ENCODE measurements around the gene IGFBP6. TPM values are rescaled to one million over a fixed set of nuclear protein-coding genes. Genes with fewer than 3 reads are reported as not detected.

The IGFBP6 gene
- total RNA-seq, 1 donor from 2014 or later: not detected

DNA sequence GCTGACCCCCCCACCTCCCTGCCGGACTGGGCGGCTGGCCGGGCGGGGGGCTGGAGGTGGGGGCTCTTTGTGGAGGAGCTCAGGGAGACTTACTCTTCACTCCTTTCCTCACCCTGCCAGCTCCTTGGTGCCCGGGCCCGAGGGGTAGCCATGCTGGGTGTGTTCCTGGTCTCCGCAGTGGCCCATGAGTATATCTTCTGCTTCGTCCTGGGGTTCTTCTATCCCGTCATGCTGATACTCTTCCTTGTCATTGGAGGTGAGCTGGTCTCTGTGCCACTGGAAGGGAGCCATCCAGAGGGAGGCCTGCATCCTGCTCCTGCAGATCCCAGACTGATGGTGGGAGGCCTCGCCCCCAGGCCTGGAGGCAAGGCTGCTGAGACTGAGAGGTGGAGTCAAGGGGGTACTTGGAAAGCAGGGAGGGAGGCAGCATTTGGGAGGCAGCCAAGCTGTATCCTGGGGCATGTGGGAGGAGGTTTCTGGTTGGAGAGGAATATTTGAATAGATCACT lies 25.5 kb downstream of the IGFBP6 start:
- Mint-ChIP-seq H3K9me3 (no peaks in the 10 kb centered on the region), H3K4me1 (no peaks in the 10 kb centered on the region), H3K27ac (no peak overlapping the region), H3K36me3 (ENCODE audit: low read depth) (no peaks in the 10 kb centered on the region), H3K27me3 (peaks cover 7% of the 10 kb centered on the region), H3K4me3 (no peak overlapping the region)
- no peak for DNase-seq
- intact Hi-C loops (cut with micrococcal nuclease): no loop called here

DNA sequence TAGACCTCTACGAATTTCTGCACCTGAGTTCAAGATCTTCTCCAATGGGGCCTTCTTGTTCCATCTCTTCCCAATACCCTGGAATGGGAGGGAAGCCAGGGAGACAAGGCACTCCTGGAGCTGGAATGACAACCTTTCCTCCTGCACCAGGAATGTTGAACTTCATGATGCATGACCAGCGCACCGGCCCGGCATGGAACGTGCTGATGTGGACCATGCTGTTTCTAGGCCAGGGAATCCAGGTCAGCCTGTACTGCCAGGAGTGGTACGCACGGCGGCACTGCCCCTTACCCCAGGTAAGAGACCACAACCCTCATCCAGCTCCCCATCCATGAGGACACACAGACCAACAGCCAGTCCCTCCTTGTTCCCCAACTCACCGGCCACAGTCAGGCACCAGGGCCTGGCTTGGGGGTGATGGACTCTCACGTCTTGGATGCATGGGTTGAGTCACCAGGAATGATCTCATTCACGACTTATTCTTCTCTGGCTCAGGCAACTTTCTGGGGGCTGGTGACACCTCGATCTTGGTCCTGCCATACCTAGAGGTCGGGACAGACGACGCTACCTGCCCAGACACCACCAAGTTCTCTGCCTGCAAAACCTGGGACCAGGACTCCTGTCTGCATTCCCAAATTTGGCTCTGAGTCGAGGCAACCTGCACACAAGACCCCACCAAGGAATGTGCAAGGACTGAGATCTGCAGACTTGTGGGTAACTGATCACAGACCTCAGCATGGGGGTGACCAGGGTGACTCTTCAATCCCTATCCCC lies 26.3 kb downstream of the IGFBP6 start:
- no peak for DNase-seq
- Mint-ChIP-seq H3K4me3 (no peak overlapping the region), H3K4me1 (no peaks in the 10 kb centered on the region), H3K36me3 (ENCODE audit: low read depth) (no peaks in the 10 kb centered on the region), H3K27me3 (peaks cover 7% of the 10 kb centered on the region), H3K27ac (no peak overlapping the region), H3K9me3 (no peaks in the 10 kb centered on the region)
- intact Hi-C loops (cut with micrococcal nuclease): no loop called here

DNA sequence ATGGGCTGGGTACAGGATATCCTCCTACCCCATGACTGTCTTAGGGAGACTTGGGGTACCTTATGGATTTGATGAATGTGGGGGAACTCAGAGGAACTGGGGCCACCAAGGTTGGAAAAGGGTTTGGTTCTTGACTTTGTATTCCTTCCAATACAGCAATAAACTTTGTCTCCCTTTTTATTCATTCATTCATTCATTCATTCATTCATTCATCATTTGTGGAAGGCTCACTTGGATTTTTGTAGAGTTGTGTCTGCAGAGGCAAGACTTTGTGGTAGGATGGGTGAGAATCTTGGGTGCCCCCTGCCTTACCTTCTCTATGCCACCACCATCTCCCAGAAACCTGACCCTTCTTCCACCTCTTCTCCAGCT lies 26.9 kb downstream of the IGFBP6 start:
- Mint-ChIP-seq H3K9me3 (no peaks in the 10 kb centered on the region), H3K4me3 (no peak overlapping the region), H3K4me1 (no peaks in the 10 kb centered on the region), H3K27ac (no peak overlapping the region), H3K36me3 (ENCODE audit: low read depth) (no peaks in the 10 kb centered on the region), H3K27me3 (peaks cover 11% of the 10 kb centered on the region)
- no peak for DNase-seq
- intact Hi-C loops (cut with micrococcal nuclease): no loop called here

DNA sequence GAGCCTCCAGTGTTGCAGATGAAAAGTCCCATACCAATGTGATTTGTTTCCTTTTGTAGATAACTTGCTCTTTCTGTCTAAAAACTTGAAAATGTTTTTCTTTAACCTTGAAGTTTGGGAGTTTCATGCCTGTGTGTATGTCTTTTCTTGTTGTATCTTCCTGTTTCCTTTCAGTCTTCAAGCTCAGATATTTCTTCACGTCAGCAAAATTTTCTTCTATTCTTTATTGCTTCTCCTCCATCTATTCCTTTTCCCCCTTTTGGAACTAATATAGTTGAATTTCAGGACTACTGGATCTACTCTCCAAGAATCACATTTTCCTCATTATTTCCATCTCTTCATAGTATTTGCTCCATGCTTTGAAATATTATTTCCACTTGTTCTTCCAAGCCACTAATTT lies 29.7 kb downstream of the IGFBP6 start:
- no peak overlapping the region for H3K4me3 Mint-ChIP-seq
- no peak overlapping the region for H3K27ac Mint-ChIP-seq
- no peaks in the 10 kb centered on the region for H3K9me3 Mint-ChIP-seq
- no peak for DNase-seq
- H3K36me3 Mint-ChIP-seq (ENCODE audit: low read depth): no peaks in the 10 kb centered on the region
- no peaks in the 10 kb centered on the region for H3K4me1 Mint-ChIP-seq
- H3K27me3 Mint-ChIP-seq: peaks cover 14% of the 10 kb centered on the region
- intact Hi-C loops (cut with micrococcal nuclease): no loop called here

DNA sequence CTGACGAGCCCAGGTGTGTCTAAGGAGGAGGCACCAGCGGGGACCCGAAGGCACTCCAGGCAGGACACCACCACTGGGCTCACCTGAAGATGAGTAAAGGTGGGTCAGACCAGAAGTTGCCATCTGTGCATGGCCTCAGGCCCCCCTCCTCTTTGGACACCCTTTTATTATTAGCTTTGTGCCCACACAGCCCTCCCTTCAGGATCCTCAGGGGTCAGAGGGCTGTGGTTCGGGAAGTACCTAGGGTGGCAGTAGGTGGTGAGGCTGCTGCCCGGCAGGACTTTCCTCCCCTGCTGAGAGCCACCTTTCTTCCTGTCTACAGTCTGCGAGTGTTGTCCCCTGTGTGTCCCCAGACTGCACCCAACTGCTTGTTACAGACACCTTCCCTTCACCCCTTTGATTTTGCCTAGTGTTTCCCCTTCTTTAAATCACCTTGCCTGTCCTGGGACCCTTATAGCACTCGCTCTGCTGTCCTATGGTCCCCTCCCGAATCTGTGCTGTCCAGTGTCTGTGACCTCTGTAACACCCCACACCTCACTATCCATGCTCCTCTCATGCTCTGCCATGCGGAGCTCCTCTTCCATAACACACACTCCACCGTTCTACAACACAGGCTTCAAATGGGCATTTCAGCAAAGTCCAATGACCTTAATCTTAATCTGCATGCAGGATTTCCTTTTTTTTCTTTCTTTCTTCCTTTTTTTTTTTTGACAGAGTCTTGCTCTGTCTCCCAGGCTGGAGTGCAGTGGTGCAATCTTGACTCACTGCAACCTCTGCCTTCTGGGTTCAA lies 31.5 kb downstream of the IGFBP6 start:
- intact Hi-C loops (cut with micrococcal nuclease): no loop called here
- H3K27me3 Mint-ChIP-seq: peaks cover 14% of the 10 kb centered on the region
- no peaks in the 10 kb centered on the region for H3K9me3 Mint-ChIP-seq
- H3K27ac Mint-ChIP-seq: no peak overlapping the region
- H3K4me1 Mint-ChIP-seq: no peaks in the 10 kb centered on the region
- no peaks in the 10 kb centered on the region for H3K36me3 Mint-ChIP-seq (ENCODE audit: low read depth)
- H3K4me3 Mint-ChIP-seq: no peak overlapping the region
- no peak for DNase-seq

DNA sequence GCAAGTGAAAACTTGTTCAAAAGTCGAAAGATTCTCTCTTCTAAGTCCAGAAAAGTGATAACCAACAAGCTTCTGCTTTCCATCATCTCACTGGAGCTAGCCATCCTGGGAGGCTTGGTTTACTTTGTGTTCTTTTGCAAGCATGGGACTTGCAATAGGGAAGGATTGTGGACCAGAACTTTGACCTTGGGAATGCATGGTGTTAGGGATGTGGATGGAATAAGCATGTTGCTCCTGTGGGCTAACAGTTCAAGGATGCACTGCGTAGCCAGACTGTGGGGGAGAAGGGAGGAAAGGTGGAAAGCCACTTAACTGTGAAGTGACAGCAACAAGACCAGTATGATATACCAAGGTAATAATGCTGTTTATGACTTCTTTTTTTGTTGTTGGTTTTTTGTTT lies 34.4 kb downstream of the IGFBP6 start:
- no peak for DNase-seq
- intact Hi-C loops (cut with micrococcal nuclease): no loop called here
- no peaks in the 10 kb centered on the region for H3K4me1 Mint-ChIP-seq

DNA sequence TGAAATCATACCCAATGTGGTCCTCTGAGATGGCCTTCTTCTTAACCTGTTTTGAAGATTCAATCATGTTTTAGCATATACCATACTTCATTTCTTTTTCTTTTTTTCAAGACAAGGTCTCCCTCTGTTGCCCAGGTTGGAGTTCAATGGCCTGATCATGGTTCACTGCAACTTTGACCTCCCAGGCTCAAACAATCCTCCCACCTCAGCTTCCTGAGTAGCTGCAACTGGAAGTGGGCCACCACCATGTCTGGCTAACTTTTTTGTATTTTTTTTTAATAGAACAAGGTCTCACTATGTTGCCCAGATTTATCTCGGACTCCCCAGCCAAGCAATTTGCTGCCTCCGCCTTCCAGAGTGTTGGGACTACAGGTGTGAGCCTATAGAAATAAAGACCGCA lies 36.3 kb downstream of the IGFBP6 start:
- no peaks in the 10 kb centered on the region for H3K9me3 Mint-ChIP-seq
- intact Hi-C loops (cut with micrococcal nuclease): no loop called here
- H3K27ac Mint-ChIP-seq: no peak overlapping the region
- H3K27me3 Mint-ChIP-seq: peaks cover 10% of the 10 kb centered on the region
- no peak overlapping the region for H3K4me3 Mint-ChIP-seq
- DNase-seq: no peak
- H3K4me1 Mint-ChIP-seq: no peaks in the 10 kb centered on the region
- no peaks in the 10 kb centered on the region for H3K36me3 Mint-ChIP-seq (ENCODE audit: low read depth)

More for the DNA sequence above, 34.4 kb downstream of the IGFBP6 start:
- Mint-ChIP-seq H3K27me3 (peaks cover 14% of the 10 kb centered on the region), H3K27ac (no peak overlapping the region), H3K4me3 (no peak overlapping the region), H3K36me3 (ENCODE audit: low read depth) (no peaks in the 10 kb centered on the region), H3K9me3 (no peaks in the 10 kb centered on the region)

DNA sequence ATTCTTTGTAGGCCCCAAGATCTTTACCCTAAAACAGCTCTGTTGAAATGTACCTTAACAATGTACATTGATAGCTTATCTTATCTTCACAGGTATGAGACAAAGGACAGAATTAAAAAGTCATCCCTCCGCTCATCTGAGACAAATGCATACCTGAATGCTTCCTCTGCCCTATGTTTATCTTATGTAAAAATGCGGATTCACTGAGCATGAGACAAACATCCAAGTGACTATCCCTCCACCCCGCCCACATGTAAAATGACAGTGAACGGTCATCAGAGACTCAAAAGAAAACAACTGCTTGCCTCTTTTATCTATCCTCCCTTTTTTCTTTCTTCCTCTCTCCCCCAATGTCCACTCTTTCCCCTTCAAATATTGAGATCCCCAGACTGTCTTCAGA lies 45.9 kb downstream of the IGFBP6 start:
- intact Hi-C loops (cut with micrococcal nuclease): no loop called here
- no peak overlapping the region for H3K4me3 Mint-ChIP-seq
- no peaks in the 10 kb centered on the region for H3K4me1 Mint-ChIP-seq
- H3K36me3 Mint-ChIP-seq (ENCODE audit: low read depth): no peaks in the 10 kb centered on the region
- DNase-seq: no peak
- H3K9me3 Mint-ChIP-seq: no peaks in the 10 kb centered on the region
- H3K27me3 Mint-ChIP-seq: peaks cover 6% of the 10 kb centered on the region
- H3K27ac Mint-ChIP-seq: no peak overlapping the region

DNA sequence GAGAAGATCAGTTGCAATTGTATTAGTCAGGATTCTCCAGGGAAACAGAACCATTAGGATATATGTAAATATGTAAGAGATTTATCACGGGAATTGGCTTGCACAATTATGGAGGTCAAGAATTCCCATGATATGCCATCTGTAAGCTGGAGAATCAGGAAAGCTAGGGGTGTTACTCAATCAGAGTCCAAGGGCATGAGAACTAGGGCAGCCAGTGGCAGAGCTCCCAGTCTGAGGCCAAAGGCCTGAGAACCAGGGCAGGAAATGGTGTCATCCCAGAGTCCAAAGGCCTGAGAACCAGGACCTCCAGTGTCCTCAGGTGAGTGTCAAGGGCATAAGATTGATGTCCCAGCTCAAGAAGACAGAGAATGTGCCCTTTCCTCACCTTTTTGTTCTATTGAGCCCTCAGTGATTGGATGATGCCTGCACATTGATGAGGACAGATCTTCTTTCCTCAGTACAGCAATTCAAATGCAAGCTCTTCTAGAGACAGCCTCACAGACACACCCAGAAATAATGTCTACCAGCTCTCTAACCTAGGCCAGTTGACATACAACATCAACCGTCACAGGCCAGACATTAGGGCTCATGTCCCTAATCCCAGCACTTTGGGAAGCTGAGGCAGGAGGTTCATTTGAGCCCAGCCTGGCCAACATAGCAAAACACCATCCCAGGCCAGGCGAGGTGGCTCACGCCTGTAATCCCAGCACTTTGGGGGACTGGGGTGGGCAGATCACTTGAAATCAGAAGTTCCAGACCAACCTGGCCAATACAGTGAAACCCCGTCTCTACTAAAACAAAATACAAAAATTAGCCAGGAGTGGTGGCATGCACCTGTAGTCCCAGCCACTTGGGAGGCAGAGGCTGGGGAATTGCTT lies 48.2 kb downstream of the IGFBP6 start:
- no peak for DNase-seq
- no peaks in the 10 kb centered on the region for H3K4me1 Mint-ChIP-seq
- intact Hi-C loops (cut with micrococcal nuclease): no loop called here
- no peaks in the 10 kb centered on the region for H3K9me3 Mint-ChIP-seq
- no peak overlapping the region for H3K4me3 Mint-ChIP-seq
- peaks cover 6% of the 10 kb centered on the region for H3K27me3 Mint-ChIP-seq
- H3K36me3 Mint-ChIP-seq (ENCODE audit: low read depth): no peaks in the 10 kb centered on the region
- no peak overlapping the region for H3K27ac Mint-ChIP-seq

DNA sequence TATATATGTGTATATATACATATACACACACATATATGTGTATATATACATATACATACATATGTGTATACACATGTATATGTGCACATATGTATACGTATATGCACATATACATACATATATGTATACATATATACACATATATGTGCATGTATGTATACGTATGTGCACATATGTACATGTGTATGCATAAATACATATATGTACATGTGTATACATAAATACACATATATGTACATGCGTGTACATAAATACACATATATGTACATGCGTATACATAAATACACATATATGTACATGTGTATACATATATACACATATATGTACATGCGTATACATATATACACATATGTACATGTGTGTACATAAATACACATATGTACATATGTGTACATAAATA lies 49.7 kb downstream of the IGFBP6 start:
- H3K4me3 Mint-ChIP-seq: no peak overlapping the region
- H3K36me3 Mint-ChIP-seq (ENCODE audit: low read depth): no peaks in the 10 kb centered on the region

DNA sequence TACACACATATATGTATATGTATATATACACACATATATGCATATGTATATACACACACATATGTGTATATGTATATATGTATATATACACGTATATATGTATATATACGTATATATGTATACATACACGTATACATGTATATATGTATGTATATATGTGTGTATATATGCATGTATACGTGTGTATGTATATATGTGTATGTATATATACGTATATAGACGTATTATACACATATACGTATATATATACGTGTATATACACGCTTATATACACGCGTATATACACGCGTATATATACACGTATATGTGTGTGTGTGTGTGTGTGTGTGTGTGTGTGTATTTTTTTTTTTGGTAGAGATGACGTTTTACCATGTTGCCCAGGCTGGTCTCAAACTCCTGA lies 50.2 kb downstream of the IGFBP6 start:
- H3K9me3 Mint-ChIP-seq: no peaks in the 10 kb centered on the region
- no peak overlapping the region for H3K27ac Mint-ChIP-seq
- peaks cover 9% of the 10 kb centered on the region for H3K27me3 Mint-ChIP-seq
- H3K4me1 Mint-ChIP-seq: no peaks in the 10 kb centered on the region
- H3K4me3 Mint-ChIP-seq: no peak overlapping the region
- intact Hi-C loops (cut with micrococcal nuclease): no loop called here
- no peak for DNase-seq
- H3K36me3 Mint-ChIP-seq (ENCODE audit: low read depth): no peaks in the 10 kb centered on the region

More for the DNA sequence above, 49.7 kb downstream of the IGFBP6 start:
- no peak for DNase-seq
- no peaks in the 10 kb centered on the region for H3K9me3 Mint-ChIP-seq
- H3K27ac Mint-ChIP-seq: no peak overlapping the region
- intact Hi-C loops (cut with micrococcal nuclease): no loop called here
- peaks cover 9% of the 10 kb centered on the region for H3K27me3 Mint-ChIP-seq
- no peaks in the 10 kb centered on the region for H3K4me1 Mint-ChIP-seq

DNA sequence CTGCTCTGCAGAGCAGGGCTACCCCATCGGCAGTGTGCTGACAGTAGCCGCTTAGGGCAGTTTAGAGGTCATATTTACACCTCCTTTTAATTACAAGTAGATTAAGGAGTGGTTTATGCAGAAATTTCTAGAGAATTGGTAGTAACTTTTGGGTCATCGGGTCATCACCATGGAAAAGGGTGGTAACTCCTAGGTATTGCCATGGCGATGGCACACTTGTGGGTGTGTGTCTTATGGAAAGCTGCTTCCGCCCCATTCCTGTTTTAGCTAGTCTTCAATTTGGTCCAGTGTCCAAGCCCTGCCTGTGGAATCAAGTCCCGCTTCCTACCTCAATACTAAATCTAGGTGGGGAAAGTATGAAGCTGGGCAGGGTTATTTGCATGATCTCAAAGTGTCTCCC lies 53.6 kb downstream of the IGFBP6 start:
- intact Hi-C loops (cut with micrococcal nuclease): no loop called here
- Mint-ChIP-seq H3K36me3 (ENCODE audit: low read depth) (no peaks in the 10 kb centered on the region), H3K4me3 (no peak overlapping the region), H3K27ac (no peak overlapping the region), H3K9me3 (no peaks in the 10 kb centered on the region), H3K4me1 (no peaks in the 10 kb centered on the region), H3K27me3 (peaks cover 4% of the 10 kb centered on the region)
- no peak for DNase-seq
